Measurements from ENCODE around the gene MBTPS1. TPM values are rescaled to one million over a fixed set of nuclear protein-coding genes. Genes with fewer than 3 reads are reported as not detected.

MBTPS1 gene
- total and polyA plus RNA-seq, 2 experiments from 2014 or later: 18.1 to 49.3 TPM

GRCh38 chr16:84036131-84036530, 80.6 kb downstream of the MBTPS1 start (continued):
- TF ChIP-seq ZNF462 (CRISPR knock-in tag; IDR thresholded peaks at IDR 0.05): no peak
- TF ChIP-seq JUNB (IDR thresholded peaks at IDR 0.05; ENCODE audit: unreplicated experiment): no peak
- no peak for TF ChIP-seq NANOG (IDR thresholded peaks at IDR 0.05; ENCODE audit: borderline replicate concordance)
- TF ChIP-seq REST (IDR thresholded peaks at IDR 0.05; ENCODE audit: unreplicated experiment): no peak

- Mint-ChIP-seq H3K27me3 (ENCODE audit: insufficient read depth, low read depth, poor library complexity) (peaks cover 7% of the 10 kb centered on the region), H3K9me3 (peaks cover 2% of the 10 kb centered on the region; the same call in 2 of the 3 replicates), H3K36me3 (ENCODE audit: low read depth) (no peaks in the 10 kb centered on the region), H3K4me3 (no peak overlapping the region), H3K27ac (no peak overlapping the region), H3K4me1 (peaks cover 3% of the 10 kb centered on the region; the same call in 2 of the 3 replicates)
- no peak overlapping the region for H3K4me2 ChIP-seq
- H3K4me1 ChIP-seq (ENCODE audit: insufficient read depth): no peaks in the 10 kb centered on the region
- H3K4me3 ChIP-seq: no peak overlapping the region
- no peaks in the 10 kb centered on the region for H3K79me2 ChIP-seq (replicated peaks; ENCODE audit: insufficient read depth)
- DNase-seq (ENCODE audit: low spot score): no peak
- no peak overlapping the region for H2AFZ ChIP-seq
- H3K36me3 ChIP-seq (ENCODE audit: insufficient read depth): no peaks in the 10 kb centered on the region
- no peak overlapping the region for H3K27ac ChIP-seq (ENCODE audit: low read depth)
- no peaks in the 10 kb centered on the region for H3F3A ChIP-seq (replicated peaks; ENCODE audit: low read depth)
- no peaks in the 10 kb centered on the region for H3K9me2 ChIP-seq (ENCODE audit: insufficient read depth)
- H3K27me3 ChIP-seq (ENCODE audit: insufficient read depth): no peaks in the 10 kb centered on the region
- ATAC-seq: no peak
- H4K20me1 ChIP-seq (replicated peaks; ENCODE audit: insufficient read depth): no peaks in the 10 kb centered on the region
- TF ChIP-seq REST (IDR thresholded peaks at IDR 0.05; ENCODE audit: unreplicated experiment) (no peak), ZNF331 (CRISPR knock-in tag; IDR thresholded peaks at IDR 0.05; ENCODE audit: low read depth) (no peak), CTCF (conservative IDR thresholded peaks at IDR 0.05; ENCODE audit: low read depth in 2 of 2) (no peak), EZH2phosphoT487 (IDR thresholded peaks at IDR 0.05; ENCODE audit: unreplicated experiment) (no peak), ZNF114 (CRISPR knock-in tag; IDR thresholded peaks at IDR 0.05) (no peak)
Measured at GRCh38 chr16:84034516-84034915, 82.2 kb downstream of the MBTPS1 start.

Data from GM23338 (cell line).